ENCODE measurements around the gene MED1.

DNA sequence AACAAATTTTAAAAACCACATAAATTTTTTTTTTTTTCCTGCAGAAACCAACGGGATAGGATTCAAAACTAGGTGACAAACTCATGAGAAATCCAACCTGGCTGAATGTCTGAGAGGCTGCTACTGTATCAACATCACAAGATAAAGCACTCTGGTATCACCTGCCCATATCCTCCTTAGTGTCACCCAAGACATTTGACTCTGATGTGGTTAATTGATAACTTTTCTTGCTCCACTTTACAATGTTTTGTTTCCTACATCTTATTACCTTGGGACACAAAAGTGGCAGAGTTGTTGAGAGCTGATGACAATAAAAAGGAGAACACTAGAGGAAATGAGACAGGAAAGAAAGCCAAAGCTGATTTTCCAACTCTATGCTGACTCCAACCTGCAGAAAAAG lies 45.6 kb downstream of the MED1 start:
- TF ChIP-seq, protein P1, sequence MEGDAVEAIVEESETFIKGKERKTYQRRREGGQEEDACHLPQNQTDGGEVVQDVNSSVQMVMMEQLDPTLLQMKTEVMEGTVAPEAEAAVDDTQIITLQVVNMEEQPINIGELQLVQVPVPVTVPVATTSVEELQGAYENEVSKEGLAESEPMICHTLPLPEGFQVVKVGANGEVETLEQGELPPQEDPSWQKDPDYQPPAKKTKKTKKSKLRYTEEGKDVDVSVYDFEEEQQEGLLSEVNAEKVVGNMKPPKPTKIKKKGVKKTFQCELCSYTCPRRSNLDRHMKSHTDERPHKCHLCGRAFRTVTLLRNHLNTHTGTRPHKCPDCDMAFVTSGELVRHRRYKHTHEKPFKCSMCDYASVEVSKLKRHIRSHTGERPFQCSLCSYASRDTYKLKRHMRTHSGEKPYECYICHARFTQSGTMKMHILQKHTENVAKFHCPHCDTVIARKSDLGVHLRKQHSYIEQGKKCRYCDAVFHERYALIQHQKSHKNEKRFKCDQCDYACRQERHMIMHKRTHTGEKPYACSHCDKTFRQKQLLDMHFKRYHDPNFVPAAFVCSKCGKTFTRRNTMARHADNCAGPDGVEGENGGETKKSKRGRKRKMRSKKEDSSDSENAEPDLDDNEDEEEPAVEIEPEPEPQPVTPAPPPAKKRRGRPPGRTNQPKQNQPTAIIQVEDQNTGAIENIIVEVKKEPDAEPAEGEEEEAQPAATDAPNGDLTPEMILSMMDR (IDR thresholded peaks at IDR 0.05 in 4 of 5, conservative IDR thresholded peaks at IDR 0.05 in 1 of 5), result no peak
- no peak for TF ChIP-seq POLR2A (IDR thresholded peaks at IDR 0.05)
